ENCODE data around the gene CLCN5. TPM values are rescaled to one million over a fixed set of nuclear protein-coding genes. Genes with fewer than 3 reads are reported as not detected.

CLCN5 gene
- total and polyA plus RNA-seq, 2 experiments from 2014 or later = 1.8 to 2.9 TPM

DNA sequence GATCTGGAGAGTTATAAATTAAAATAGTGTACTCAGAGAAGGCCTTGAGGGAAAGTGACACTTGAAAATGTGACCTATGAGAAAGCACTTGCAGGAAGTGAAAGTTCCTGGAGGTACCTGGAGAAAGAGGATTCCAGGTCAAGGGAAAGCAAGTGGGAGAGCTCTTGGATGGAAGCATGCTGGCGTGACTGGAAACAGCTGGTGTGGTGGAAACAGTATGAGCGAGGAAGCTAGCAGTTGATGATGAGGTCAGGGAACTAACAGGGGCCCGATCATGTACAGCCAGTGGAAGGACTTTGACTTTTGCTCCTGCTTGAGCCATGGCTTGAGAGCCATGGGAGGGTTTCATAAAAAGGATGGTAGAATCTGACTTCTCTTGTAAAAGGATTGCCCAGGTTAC lies 9.5 kb upstream of the CLCN5 start:
- H3K4me3 ChIP-seq = no peak overlapping the region
- no peaks in the 10 kb centered on the region for H4K20me1 ChIP-seq (ENCODE audit: insufficient read depth)
- 58 to 62% methylated on average over 3 of the region's 3 CpGs for WGBS, 2 experiments (ENCODE audit: low coverage in 1 of 2, low lambda C conversion rate in 2 of 2, missing lambda C conversion rate in 2 of 2)
- H3K27me3 ChIP-seq (replicated peaks; ENCODE audit: insufficient read depth) = no peaks in the 10 kb centered on the region
- no peaks in the 10 kb centered on the region for H3K9me2 ChIP-seq (ENCODE audit: insufficient read depth)
- in situ Hi-C loops (cut with MboI) = loop anchor here (25.0 kb wide), 1 partner anchor 674 kb away; no protein-coding TSS in a partner anchor
- no peaks in the 10 kb centered on the region for H3K9me3 ChIP-seq (ENCODE audit: low read depth)
- H3K4me2 ChIP-seq (ENCODE audit: unreplicated experiment) = no peak overlapping the region
- H3F3A ChIP-seq (ENCODE audit: insufficient read depth) = no peaks in the 10 kb centered on the region
- H3K4me1 ChIP-seq (ENCODE audit: insufficient read depth) = no peaks in the 10 kb centered on the region
- H3K27ac ChIP-seq = no peak overlapping the region
- DNase-seq = no peak
- no peak for TF ChIP-seq EZH2 (IDR thresholded peaks at IDR 0.05; ENCODE audit: insufficient read depth, poor library complexity, severe bottlenecking)
- no peak for TF ChIP-seq EZH2phosphoT487 (IDR thresholded peaks at IDR 0.05; ENCODE audit: insufficient read depth, low read depth)
- H3K36me3 ChIP-seq (ENCODE audit: low read depth) = no peaks in the 10 kb centered on the region
- no peak overlapping the region for H3K9ac ChIP-seq
- H2AFZ ChIP-seq = no peak overlapping the region
- H3K79me2 ChIP-seq (ENCODE audit: insufficient read depth) = no peaks in the 10 kb centered on the region

DNA sequence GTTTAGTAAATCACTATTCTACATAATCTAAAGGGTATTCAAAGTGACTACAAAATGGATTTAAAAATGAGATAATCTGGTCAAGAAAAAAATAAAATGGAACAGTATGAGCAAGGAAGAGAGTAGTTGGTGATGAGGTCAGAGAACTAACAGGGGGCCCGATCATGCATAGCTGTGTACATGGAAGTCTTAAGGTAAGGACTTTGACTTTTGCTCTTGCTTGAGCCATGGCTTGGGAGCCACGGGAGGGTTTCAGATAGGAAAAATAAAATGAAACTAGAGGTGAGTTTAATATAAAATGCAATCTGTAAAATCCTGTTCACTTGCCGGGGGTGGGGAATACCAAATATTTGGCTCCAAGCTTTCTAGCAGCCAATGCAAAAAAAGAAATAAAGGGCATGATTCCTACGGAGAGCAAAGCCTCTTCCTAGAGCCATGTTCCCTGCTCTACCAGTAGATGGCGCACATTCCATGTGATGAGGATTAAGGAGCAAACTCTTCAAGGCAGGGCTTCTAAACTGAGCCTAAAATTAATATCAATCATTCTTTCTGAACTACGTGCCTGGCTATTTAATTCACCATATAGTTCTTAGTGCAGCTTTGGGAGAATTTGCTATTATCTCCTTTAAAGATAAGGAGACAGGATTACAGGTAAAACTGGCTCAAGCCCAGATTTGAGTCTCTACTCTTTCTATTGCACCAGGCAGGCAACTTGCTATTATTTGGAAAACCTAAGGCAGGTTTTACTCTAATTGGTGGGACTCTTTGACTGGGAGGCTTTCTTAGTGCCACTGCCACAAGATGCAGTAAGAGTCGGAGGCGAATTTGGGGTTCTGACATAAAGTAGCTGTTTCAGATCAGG lies 6.8 kb upstream of the CLCN5 start:
- no peak for TF ChIP-seq EZH2 (IDR thresholded peaks at IDR 0.05; ENCODE audit: insufficient read depth, poor library complexity, severe bottlenecking)
- no peak for TF ChIP-seq EZH2phosphoT487 (IDR thresholded peaks at IDR 0.05; ENCODE audit: insufficient read depth, low read depth)
- DNase-seq = peak; percentile 61
- no peaks in the 10 kb centered on the region for H3K9me3 ChIP-seq (ENCODE audit: low read depth)
- no peaks in the 10 kb centered on the region for H3K79me2 ChIP-seq (ENCODE audit: insufficient read depth)
- no peaks in the 10 kb centered on the region for H3K36me3 ChIP-seq (ENCODE audit: low read depth)
- H3K4me1 ChIP-seq (ENCODE audit: insufficient read depth) = no peaks in the 10 kb centered on the region
- in situ Hi-C loops (cut with MboI) = loop anchor here (25.0 kb wide), 1 partner anchor 672 kb away; no protein-coding TSS in a partner anchor
- H3K27ac ChIP-seq = no peak overlapping the region
- no peaks in the 10 kb centered on the region for H3K27me3 ChIP-seq (replicated peaks; ENCODE audit: insufficient read depth)
- H3K4me2 ChIP-seq (ENCODE audit: unreplicated experiment) = no peak overlapping the region
- no peaks in the 10 kb centered on the region for H4K20me1 ChIP-seq (ENCODE audit: insufficient read depth)
- H3F3A ChIP-seq (ENCODE audit: insufficient read depth) = no peaks in the 10 kb centered on the region
- no peak overlapping the region for H3K9ac ChIP-seq
- H3K4me3 ChIP-seq = no peak overlapping the region
- peak overlapping the region; percentile 19; the same call in 1 of the 2 replicates for H2AFZ ChIP-seq
- 8 to 17% methylated on average over 5 to 8 of the region's 8 CpGs for WGBS, 2 experiments (ENCODE audit: low coverage in 1 of 2, low lambda C conversion rate in 2 of 2, missing lambda C conversion rate in 2 of 2)
- no peaks in the 10 kb centered on the region for H3K9me2 ChIP-seq (ENCODE audit: insufficient read depth)

DNA sequence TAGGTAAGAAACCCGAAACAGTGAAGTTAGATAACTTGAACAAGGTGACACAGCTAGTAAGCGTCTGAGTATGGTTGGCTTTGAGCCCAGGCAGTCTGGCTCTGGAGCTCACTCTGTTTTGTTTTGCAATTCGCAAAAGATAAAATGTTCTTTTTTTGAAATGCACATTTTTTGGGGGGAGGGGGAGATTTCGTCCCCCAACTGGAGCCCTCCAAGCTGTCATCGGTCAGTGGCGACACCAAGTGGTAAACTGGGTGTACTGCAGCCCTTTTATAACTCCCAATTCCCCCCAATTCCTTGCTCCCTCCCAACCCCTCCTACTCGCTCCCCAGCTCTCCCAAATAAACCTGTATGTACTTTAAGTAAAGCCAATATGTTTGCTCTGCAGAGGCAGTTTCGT lies 2.8 kb upstream of the CLCN5 start:
- Histone ChIP-seq H3K27me3 (replicated peaks; ENCODE audit: insufficient read depth) (no peaks in the 10 kb centered on the region), H3K9me2 (ENCODE audit: insufficient read depth) (no peaks in the 10 kb centered on the region), H3K4me2 (ENCODE audit: unreplicated experiment) (no peak overlapping the region), H3K4me1 (ENCODE audit: insufficient read depth) (0 out of 2 replicates have a peak, but pooled peaks cover 8% of the 10 kb centered on the region), H4K20me1 (ENCODE audit: insufficient read depth) (no peaks in the 10 kb centered on the region), H3K27ac (no peak overlapping the region), H3F3A (ENCODE audit: insufficient read depth) (no peaks in the 10 kb centered on the region), H3K36me3 (ENCODE audit: low read depth) (no peaks in the 10 kb centered on the region), H2AFZ (no peak overlapping the region), H3K9ac (no peak overlapping the region), H3K4me3 (no peak overlapping the region), H3K79me2 (ENCODE audit: insufficient read depth) (no peaks in the 10 kb centered on the region), H3K9me3 (ENCODE audit: low read depth) (no peaks in the 10 kb centered on the region)
- WGBS, 2 experiments (ENCODE audit: low coverage in 1 of 2, low lambda C conversion rate in 2 of 2, missing lambda C conversion rate in 2 of 2) = 3 to 6% methylated on average over 4 to 8 of the region's 8 CpGs
- TF ChIP-seq EZH2 (IDR thresholded peaks at IDR 0.05; ENCODE audit: insufficient read depth, poor library complexity, severe bottlenecking) = no peak
- no peak for TF ChIP-seq EZH2phosphoT487 (IDR thresholded peaks at IDR 0.05; ENCODE audit: insufficient read depth, low read depth)
- DNase-seq = peak; percentile 35
- in situ Hi-C loops (cut with MboI) = loop anchor here (25.0 kb wide), 1 partner anchor 668 kb away; no protein-coding TSS in a partner anchor

DNA sequence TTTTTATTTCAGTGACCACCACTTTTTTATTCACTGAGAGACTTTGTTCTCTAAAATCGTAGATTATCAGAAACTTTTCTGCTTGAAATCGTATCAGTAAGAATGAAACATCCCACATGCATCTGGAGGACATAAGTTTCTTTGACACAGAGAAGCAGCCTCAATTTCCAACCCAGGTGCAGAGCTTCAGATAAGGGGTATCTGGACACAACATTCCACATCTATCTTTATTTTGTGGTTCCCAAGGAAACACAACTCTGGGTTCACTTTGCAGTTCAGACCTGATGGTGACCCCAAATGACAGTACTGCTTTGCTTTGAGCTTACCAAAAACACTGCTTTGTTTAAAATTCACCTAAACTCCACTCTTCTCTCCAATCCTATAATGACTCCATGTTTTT lies 1.3 kb upstream of the CLCN5 start:
- H2AFZ ChIP-seq = no peak overlapping the region

More for the DNA sequence above, 1.3 kb upstream of the CLCN5 start:
- Histone ChIP-seq H3F3A (ENCODE audit: insufficient read depth) (no peaks in the 10 kb centered on the region), H3K9me2 (ENCODE audit: insufficient read depth) (no peaks in the 10 kb centered on the region), H3K4me1 (ENCODE audit: insufficient read depth) (0 out of 2 replicates have a peak, but pooled peaks cover 8% of the 10 kb centered on the region), H3K4me2 (ENCODE audit: unreplicated experiment) (no peak overlapping the region), H3K9me3 (ENCODE audit: low read depth) (no peaks in the 10 kb centered on the region), H3K4me3 (no peak overlapping the region), H3K27me3 (replicated peaks; ENCODE audit: insufficient read depth) (no peaks in the 10 kb centered on the region), H3K27ac (no peak overlapping the region), H3K36me3 (ENCODE audit: low read depth) (no peaks in the 10 kb centered on the region), H3K9ac (no peak overlapping the region), H4K20me1 (ENCODE audit: insufficient read depth) (no peaks in the 10 kb centered on the region), H3K79me2 (ENCODE audit: insufficient read depth) (no peaks in the 10 kb centered on the region)
- 81 to 91% methylated on average over 2 of the region's 2 CpGs for WGBS, 2 experiments (ENCODE audit: low coverage in 1 of 2, low lambda C conversion rate in 2 of 2, missing lambda C conversion rate in 2 of 2)
- TF ChIP-seq EZH2phosphoT487 (IDR thresholded peaks at IDR 0.05; ENCODE audit: insufficient read depth, low read depth) (no peak), EZH2 (IDR thresholded peaks at IDR 0.05; ENCODE audit: insufficient read depth, poor library complexity, severe bottlenecking) (no peak)
- DNase-seq = no peak
- in situ Hi-C loops (cut with MboI) = loop anchor here (25.0 kb wide), 1 partner anchor 666 kb away; no protein-coding TSS in a partner anchor
